ENCODE data around the gene ERBB2.
"Not testable (repeated sequence)": the region's sequence is repeated elsewhere in the genome, so short reads cannot be mapped to it uniquely, and the experiment has no call there.

The ERBB2 gene

DNA sequence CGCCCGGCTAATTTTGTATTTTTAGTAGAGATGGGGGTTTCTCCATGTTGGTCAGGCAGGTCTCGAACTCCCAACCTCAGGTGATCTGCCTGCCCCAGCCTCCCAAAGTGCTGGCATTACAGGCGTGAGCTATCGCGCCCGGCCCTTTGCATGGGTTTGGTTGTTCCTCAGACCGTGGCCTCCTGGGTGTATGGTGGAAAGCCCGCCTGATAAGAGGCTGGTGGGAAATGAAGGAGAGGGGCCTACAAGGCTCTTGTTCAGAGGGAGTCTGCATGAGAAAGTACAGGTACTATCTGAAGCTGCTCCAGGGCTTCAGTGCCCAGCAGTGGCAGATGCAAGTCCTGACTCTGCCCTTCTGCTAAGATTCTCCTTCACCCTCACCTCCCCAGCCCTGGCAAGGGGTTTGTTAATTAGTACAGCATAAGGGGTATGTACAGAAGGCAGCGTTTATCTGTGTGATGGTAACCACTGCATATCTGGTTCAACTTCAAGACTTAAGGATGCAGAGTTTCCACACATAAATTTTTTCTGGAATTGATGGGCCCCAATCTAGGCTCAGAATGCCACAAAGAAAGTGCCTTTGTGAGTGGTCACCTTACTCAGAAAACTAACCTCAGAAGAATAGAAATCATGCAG is 62.1 kb downstream of the ERBB2 start:
- no peak for DNase-seq (ENCODE audit: low read depth, low spot score)

DNA sequence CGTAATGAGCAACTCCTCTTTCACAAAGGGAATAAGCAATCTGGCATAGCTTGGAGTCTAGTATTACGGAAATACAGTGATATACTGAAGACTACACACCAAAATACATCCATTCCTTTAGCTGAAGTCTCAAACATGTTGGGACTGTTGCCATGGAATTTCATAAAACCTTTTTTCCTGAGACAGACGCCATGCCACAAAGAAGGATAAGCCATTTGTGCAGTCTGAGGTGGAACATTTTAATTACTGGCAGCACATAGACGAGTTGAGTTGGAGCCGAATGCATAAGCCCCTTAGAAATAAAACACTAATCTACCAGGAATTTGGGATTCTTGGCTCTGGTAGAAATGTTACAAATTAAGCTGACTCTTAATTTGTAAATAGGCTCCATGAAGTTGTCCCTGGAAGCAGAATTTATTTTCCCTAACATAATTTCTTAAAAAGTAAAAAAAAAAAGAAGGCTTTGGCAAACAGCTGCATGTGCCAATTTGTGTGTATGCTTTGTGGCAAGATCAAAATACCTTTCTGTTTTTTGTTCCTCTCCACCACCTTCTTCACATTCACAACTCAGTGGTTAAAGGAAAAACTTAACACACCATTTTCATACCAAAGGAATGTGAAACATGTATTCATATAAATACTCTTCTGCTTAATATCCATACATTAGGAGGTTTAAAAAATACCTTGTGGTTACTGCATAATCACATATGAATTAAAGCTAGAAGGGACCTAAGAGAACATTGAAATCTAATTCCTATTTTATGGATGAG is 63.4 kb downstream of the ERBB2 start:
- DNase-seq (ENCODE audit: low read depth, low spot score) = no peak

DNA sequence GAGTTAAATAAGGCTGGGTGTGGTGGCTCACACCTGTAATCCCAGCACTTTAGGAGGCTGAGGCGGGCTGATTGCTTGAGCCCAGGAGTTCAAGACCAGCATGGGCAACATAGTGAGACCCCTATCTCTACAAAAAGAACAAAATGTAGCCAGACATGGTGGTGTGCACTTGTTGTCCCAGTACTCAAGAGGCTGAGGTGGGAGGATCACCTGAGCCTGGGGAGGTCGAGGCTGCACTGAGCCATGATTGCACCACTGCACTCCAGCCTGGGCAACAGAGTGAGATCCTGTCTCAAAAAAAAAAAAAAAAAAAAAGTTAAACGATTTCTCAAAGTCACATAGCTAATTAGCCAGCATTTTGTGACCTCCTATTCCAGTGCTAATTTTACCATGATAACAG is 64.3 kb downstream of the ERBB2 start:
- not testable (repeated sequence) for DNase-seq (ENCODE audit: low read depth, low spot score)

DNA sequence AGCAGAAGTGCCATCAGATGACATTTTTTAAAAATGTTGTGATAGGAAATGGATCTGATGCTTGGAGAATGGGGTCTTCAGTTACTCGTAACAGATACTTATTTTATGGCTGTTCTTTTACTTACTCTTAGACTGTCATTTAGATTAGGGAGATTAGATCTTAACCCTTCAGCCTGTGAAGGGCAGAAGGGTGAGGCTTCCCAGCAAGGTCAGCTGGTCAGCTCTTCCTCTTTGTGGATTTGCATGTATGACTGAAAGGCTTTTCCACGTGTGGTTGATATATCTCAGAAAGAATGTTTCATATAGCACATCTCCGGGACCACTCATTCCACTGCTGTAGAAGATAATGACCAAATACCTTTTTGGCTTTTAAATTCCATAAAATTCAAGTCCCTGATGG is 65.3 kb downstream of the ERBB2 start:
- no peak for DNase-seq (ENCODE audit: low read depth, low spot score)

DNA sequence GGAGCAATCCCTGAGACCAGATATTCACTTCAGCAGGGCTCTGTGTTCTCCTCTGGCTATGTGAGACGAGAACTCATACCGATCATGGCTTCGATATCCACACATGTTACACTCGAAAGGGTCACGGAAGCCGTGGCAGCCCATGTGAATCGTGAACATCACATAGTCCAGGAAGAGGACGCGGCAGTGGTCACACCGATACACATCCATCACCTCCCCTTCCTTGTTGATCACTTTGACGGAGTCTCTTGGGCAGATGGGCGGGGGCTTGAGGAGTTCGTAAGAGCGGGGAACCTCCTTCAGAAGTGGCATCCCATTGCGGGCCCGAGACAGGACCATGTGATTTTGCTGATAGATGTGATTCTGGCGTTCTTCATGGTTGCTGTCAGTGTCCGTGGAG is 65.9 kb downstream of the ERBB2 start:
- DNase-seq (ENCODE audit: low read depth, low spot score) = no peak

GRCh38 chr17:39767147-39767546 is 67.3 kb downstream of the ERBB2 start:
- no peak for DNase-seq (ENCODE audit: low read depth, low spot score)

GRCh38 chr17:39769974-39770587 is 70.2 kb downstream of the ERBB2 start:
- DNase-seq (ENCODE audit: low read depth, low spot score) = no peak

DNA sequence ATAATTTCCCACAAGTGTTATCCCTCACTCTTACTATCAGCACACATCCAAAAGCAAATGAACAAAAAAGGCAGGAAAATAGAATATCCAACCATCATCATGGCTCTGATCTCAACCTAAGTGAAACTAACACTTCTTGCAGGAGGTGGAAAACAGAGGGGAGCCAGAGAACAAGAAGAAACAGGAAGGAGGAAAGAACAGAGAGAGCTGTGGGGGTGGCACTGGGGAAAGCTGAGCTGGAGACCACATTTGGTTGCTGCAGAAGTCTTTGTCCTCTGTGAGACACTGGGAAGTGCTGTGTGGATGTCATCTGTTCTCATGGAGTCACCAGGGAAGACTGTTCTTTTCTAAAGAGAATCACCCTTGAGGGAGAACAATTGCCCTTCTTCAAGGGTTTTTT is 72.6 kb downstream of the ERBB2 start:
- DNase-seq (ENCODE audit: low read depth, low spot score) = no peak

DNA sequence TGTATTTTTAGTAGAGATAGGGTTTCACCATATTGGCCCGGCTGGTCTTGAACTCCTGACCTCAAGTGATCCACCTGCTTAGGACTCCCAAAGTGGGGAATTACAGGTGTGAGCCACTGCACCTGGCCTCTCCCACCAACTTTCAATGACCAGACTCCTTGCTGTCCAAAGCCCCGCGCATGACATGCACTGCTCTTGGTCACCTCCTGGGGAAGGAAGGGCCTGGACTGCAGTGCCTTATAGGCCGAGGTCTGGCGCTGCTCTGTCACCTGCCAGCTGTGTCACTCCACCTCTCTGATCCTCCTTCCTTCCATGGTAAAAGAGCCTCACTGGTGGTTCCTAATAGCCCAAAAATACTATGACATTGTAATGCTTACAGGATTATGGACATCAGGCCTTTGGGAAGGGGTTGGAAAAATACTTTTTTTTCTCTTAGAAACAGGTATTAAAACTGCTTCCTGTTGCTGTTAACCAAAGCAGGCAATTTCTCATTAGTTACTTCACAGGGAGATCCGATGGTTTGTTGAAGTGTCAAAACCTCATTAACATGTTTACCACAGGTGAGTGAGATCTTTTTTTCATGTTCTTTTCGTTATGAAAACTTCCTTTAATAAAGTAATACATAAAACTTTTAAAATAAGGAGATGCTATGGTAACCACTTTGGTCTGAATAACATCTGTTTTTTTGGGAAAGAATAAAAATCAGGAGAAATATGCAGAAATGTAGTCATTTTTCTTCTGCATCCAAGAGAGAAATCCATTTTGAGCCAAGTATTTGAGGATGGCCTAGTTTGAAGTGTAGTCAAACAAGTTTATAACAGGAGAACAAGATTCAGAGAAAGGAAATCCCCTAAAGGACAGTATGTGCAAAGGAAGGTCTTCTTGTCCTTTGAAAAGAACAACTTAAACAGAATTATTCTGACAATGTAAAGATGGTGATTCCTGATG is 73.4 kb downstream of the ERBB2 start:
- no peak for DNase-seq (ENCODE audit: low read depth, low spot score)

DNA sequence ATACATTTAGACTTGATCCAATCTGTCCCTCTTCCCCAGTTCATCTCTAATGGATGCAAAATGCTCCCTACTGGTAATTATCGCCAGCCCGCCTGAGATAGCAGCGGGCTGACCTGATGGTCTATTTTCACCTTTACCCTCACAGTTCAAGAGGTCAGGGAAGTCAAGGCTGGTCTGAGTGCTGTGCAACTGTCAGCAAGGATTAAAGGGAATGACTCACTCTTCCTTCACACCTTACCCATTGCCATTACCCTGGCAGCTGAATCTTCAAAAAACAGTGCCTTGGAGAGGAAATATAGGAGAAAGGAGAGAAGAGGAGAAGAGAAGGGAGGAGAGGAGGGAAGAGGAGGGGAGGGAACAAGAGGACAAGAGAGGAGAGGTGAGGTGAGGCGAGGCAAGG is 74.2 kb downstream of the ERBB2 start:
- DNase-seq (ENCODE audit: low read depth, low spot score) = no peak

GRCh38 chr17:39775031-39775430 is 75.2 kb downstream of the ERBB2 start:
- no peak for DNase-seq (ENCODE audit: low read depth, low spot score)

GRCh38 chr17:39776252-39776651 is 76.4 kb downstream of the ERBB2 start:
- DNase-seq (ENCODE audit: low read depth, low spot score) = no peak

DNA sequence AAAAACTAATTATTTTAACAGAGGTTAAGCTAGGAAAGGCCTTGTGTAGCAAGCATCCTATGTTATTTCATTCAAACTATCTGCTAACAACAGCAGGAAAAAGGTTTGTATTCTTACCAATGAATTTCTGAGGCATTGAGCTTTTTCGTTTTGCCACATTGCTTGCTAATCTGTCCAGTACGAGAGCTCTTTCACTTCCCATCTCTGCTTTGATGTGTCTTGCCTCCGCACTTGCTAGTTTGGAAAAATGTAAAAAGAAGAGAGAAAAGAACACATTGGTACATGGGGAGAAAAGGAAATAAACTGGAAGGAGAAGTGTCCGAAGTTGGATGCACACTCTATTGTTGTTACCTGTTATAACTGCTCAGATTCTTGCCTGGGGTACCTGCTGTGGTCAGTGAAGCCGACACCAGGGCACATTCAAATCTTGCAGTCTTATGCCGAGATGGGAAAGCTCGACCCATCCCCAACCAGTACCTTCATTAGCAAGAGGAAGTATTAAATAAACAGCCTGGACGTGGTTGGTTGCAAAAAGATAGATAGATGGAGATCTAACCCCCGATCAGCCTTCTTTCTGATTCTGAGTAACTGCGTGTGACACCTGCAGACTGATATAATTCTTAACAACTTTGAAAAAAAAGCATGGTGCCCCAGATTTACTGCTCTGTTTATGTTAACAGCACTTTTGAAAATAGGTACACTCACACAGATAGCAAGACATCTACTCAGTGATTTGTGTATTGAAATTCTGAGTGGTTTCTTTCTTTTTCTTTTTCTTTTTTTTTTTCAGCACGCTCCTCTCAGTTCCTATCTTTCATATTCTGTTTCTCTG is 77.9 kb downstream of the ERBB2 start:
- no peak for DNase-seq (ENCODE audit: low read depth, low spot score)
